Motor neuron (in vitro differentiated cells): ENCODE data around the gene ZNF280D. TPM values are rescaled to one million over a fixed set of nuclear protein-coding genes. Genes with fewer than 3 reads are reported as not detected.
A peak's percentile ranks its signal among the peaks of the same experiment; 100 is the strongest.

ENCODE experiments used
- ATAC-seq, 8 experiments: fragments of 200-7000 bp; cut with Tn5 transposase; replicated peaks in 6 of 8; 2 replicates each; pipeline ENCODE4 v1.8.0; 2021; ENCODE audit warnings: mild to moderate bottlenecking in 8 of 8, moderate library complexity in 8 of 8
- H3K27ac ChIP-seq, 2 donors: fragments of 250-450 bp; sonication (Bioruptor Pico); 2 replicates each; pipeline ENCODE4 v1.9.0; 2021; ENCODE audit warnings: antibody characterized with exemption in 2 of 2, mild to moderate bottlenecking in 2 of 2, moderate library complexity in 1 of 2
- H3K4me1 ChIP-seq, 2 donors: fragments of 250-450 bp; sonication (Bioruptor Pico); replicated peaks in 1 of 2; 2 replicates each; pipeline ENCODE4 v1.6.1; 2021; ENCODE audit warnings: antibody characterized with exemption in 2 of 2, mild to moderate bottlenecking in 2 of 2, moderate library complexity in 1 of 2
- H3K4me3 ChIP-seq, 5 donors: fragments of 250-450 bp; sonication (Bioruptor Pico); 2 replicates each; pipeline ENCODE4 v1.9.0; 2021; ENCODE audit warnings: antibody characterized with exemption in 5 of 5, mild to moderate bottlenecking in 5 of 5, moderate library complexity in 4 of 5
- WGBS, 10 experiments: fragments of 450-650 bp; shearing (Covaris generic); methylation state at CpG; one replicate each; pipeline ENCODE4 v1.0.0; 2022; 5-methylcytosine and 5-hydroxymethylcytosine counted together
- in situ Hi-C, 9 experiments: fragments of 400-800 bp; cut with MboI; loops; one replicate each; pipeline ENCODE4 v1.15.0; 2021; ENCODE audit warnings: low sequenced_read_pairs in 9 of 9, low pct_unique_long_range_greater_than_20kb in 2 of 9; ENCODE audit not compliant: unreplicated experiment in 9 of 9
- total RNA-seq, 8 experiments: library from RNA; unstranded; fragments of 300-600 nt; gene quantifications; 2 replicates each; pipeline versions ENCODE4 v1.2.3 to v1.2.4, GENCODE V29; 2022

ZNF280D gene
- total RNA-seq, 8 experiments from 2014 or later = 14.6 to 68.1 (median 34.1) TPM

GRCh38 chr15:56767315-56767714 is 34.0 kb upstream of the ZNF280D start:
- Histone ChIP-seq H3K27ac (no peak overlapping the region), H3K4me3 (no peak overlapping the region), H3K4me1 (no peaks in the 10 kb centered on the region)
- peak in 1 of 8 experiments; percentile 15 for ATAC-seq
- in situ Hi-C loops = no loop called here
- 32 to 100% (median 97%) methylated on average over 1 of the region's 1 CpG for WGBS, 10 experiments

- Histone ChIP-seq H3K4me3 (no peak overlapping the region), H3K4me1 (no peaks in the 10 kb centered on the region), H3K27ac (no peak overlapping the region)
- in situ Hi-C loops = no loop called here
- ATAC-seq = peak in 3 of 8 experiments; percentile 72 to 91 (median 89)
These were observed 31.9 kb upstream of the ZNF280D start for GRCh38 chr15:56765251-56765650.

- H3K4me1 ChIP-seq = no peaks in the 10 kb centered on the region
- H3K27ac ChIP-seq = no peak overlapping the region
- ATAC-seq = no peak
- no peak overlapping the region for H3K4me3 ChIP-seq
- in situ Hi-C loops = no loop called here
- 50 to 100% (median 63%) methylated on average over 1 of the region's 1 CpG; no CpG with 5 or more reads in 2 of the 10 experiments for WGBS, 10 experiments
These were observed 30.0 kb upstream of the ZNF280D start for GRCh38 chr15:56763141-56763895.

GRCh38 chr15:56760186-56760585 is 26.9 kb upstream of the ZNF280D start:
- Histone ChIP-seq H3K27ac (no peak overlapping the region), H3K4me1 (no peaks in the 10 kb centered on the region), H3K4me3 (no peak overlapping the region)
- ATAC-seq = no peak
- in situ Hi-C loops = no loop called here

GRCh38 chr15:56759450-56759845 is 26.1 kb upstream of the ZNF280D start:
- in situ Hi-C loops = no loop called here
- 41 to 100% (median 77%) methylated on average over 2 to 5 of the region's 5 CpGs; no CpG with 5 or more reads in 1 of the 10 experiments for WGBS, 10 experiments
- no peak for ATAC-seq
- no peak overlapping the region for H3K4me3 ChIP-seq
- H3K27ac ChIP-seq = no peak overlapping the region
- no peaks in the 10 kb centered on the region for H3K4me1 ChIP-seq

- in situ Hi-C loops = no loop called here
- 64 to 94% (median 79%) methylated on average over 1 to 2 of the region's 2 CpGs; no CpG with 5 or more reads in 1 of the 10 experiments for WGBS, 10 experiments
- ATAC-seq = peak in 2 of 8 experiments; percentile 38 to 47
These were observed 25.6 kb upstream of the ZNF280D start for GRCh38 chr15:56758770-56759449.

GRCh38 chr15:56757875-56758274 is 24.6 kb upstream of the ZNF280D start:
- 60 to 95% (median 82%) methylated on average over 1 to 3 of the region's 3 CpGs for WGBS, 10 experiments
- no peak overlapping the region for H3K4me3 ChIP-seq
- no peak for ATAC-seq
- in situ Hi-C loops = no loop called here
- H3K4me1 ChIP-seq = no peaks in the 10 kb centered on the region
- no peak overlapping the region for H3K27ac ChIP-seq

More at GRCh38 chr15:56758770-56759449, 25.6 kb upstream of the ZNF280D start:
- H3K4me1 ChIP-seq = no peaks in the 10 kb centered on the region
- H3K4me3 ChIP-seq = no peak overlapping the region
- H3K27ac ChIP-seq = no peak overlapping the region

GRCh38 chr15:56754772-56755370 is 21.6 kb upstream of the ZNF280D start:
- no peaks in the 10 kb centered on the region for H3K4me1 ChIP-seq
- no peak overlapping the region for H3K27ac ChIP-seq
- no peak overlapping the region for H3K4me3 ChIP-seq
- ATAC-seq = peak in 3 of 8 experiments; percentile 45 to 83 (median 82)
- in situ Hi-C loops = no loop called here
- WGBS, 10 experiments = 4 to 100% (median 22%) methylated on average over 2 of the region's 2 CpGs; no CpG with 5 or more reads in 4 of the 10 experiments

- ATAC-seq = no peak
- in situ Hi-C loops = no loop called here
- Histone ChIP-seq H3K4me3 (no peak overlapping the region), H3K4me1 (no peaks in the 10 kb centered on the region), H3K27ac (no peak overlapping the region)
- WGBS, 10 experiments = 67 to 100% (median 87%) methylated on average over 1 of the region's 1 CpG
These were observed 19.7 kb upstream of the ZNF280D start for GRCh38 chr15:56752986-56753385.

GRCh38 chr15:56749982-56750381 is 16.7 kb upstream of the ZNF280D start:
- in situ Hi-C loops = no loop called here
- no peak overlapping the region for H3K4me3 ChIP-seq
- no peak overlapping the region for H3K27ac ChIP-seq
- H3K4me1 ChIP-seq = no peaks in the 10 kb centered on the region
- 0 to 100% (median 90%) methylated on average over 1 of the region's 1 CpG; no CpG with 5 or more reads in 3 of the 10 experiments for WGBS, 10 experiments
- no peak for ATAC-seq

GRCh38 chr15:56744701-56745683 is 11.7 kb upstream of the ZNF280D start:
- in situ Hi-C loops = no loop called here
- H3K4me1 ChIP-seq = no peaks in the 10 kb centered on the region
- ATAC-seq = peak in 1 of 8 experiments; percentile 31
- no peak overlapping the region for H3K27ac ChIP-seq
- WGBS, 10 experiments = 44 to 100% (median 83%) methylated on average over 2 to 5 of the region's 5 CpGs; no CpG with 5 or more reads in 1 of the 10 experiments
- H3K4me3 ChIP-seq = no peak overlapping the region

GRCh38 chr15:56741541-56741940 is 8.2 kb upstream of the ZNF280D start:
- H3K4me1 ChIP-seq = peaks cover 13 to 14% of the 10 kb centered on the region in 2 donors
- H3K27ac ChIP-seq = no peak overlapping the region
- H3K4me3 ChIP-seq = no peak overlapping the region
- ATAC-seq = no peak
- WGBS, 10 experiments = 14 to 100% (median 73%) methylated on average over 1 to 2 of the region's 2 CpGs; no CpG with 5 or more reads in 1 of the 10 experiments
- in situ Hi-C loops = no loop called here
